ENCODE data around the gene YES1. TPM values are rescaled to one million over a fixed set of nuclear protein-coding genes. Genes with fewer than 3 reads are reported as not detected.

The YES1 gene
- total and polyA plus RNA-seq, 2 of the 8 experiments (the other 6 are each of a cell fraction or from before 2014, with no cell fraction given), result 14.8 to 94.3 TPM

- H2BK120ac ChIP-seq (replicated peaks; ENCODE audit: low read depth, low read length), result no peak overlapping the region
- H4K91ac ChIP-seq (replicated peaks; ENCODE audit: insufficient read length, low read length), result no peak overlapping the region
- peaks cover 8 to 21% of the 10 kb centered on the region in 2 experiments for H3K79me2 ChIP-seq (ENCODE audit: control insufficient read depth in 1 of 2, insufficient read depth in 2 of 2, low read length in 2 of 2)
- no peak overlapping the region for H4K5ac ChIP-seq (ENCODE audit: insufficient read length, low read depth, low read length)
- no peak overlapping the region for H3K23ac ChIP-seq (ENCODE audit: insufficient read length)
- no peak overlapping the region for H3K27ac ChIP-seq (ENCODE audit: low read depth, low read length)
- H3K9me3 ChIP-seq (ENCODE audit: insufficient read depth in 2 of 2, low read depth in 1 of 2, low read length in 1 of 2), result no peaks in the 10 kb centered on the region
- no peak overlapping the region for H3K56ac ChIP-seq (replicated peaks; ENCODE audit: insufficient read length, low read depth, low read length)
- H4K20me1 ChIP-seq (replicated peaks in 1 of 2; ENCODE audit: control insufficient read depth in 1 of 2, insufficient read depth in 2 of 2, low read length in 2 of 2), result no peaks in the 10 kb centered on the region
- DNase-seq (ENCODE audit: low read depth in 1 of 2, low spot score in 2 of 2) (no peak), FAIRE-seq (peak; percentile 68)
- peaks cover 6% of the 10 kb centered on the region; the same call in 1 of the 2 replicates for H3K23me2 ChIP-seq (ENCODE audit: low read depth, low read length)
- H2AK5ac ChIP-seq (ENCODE audit: low read depth, low read length), result no peak overlapping the region
- peaks cover 0 to 3% (median 0%) of the 10 kb centered on the region in 4 experiments; a peak in 1 of 7 replicates for H3K4me1 ChIP-seq (replicated peaks in 1 of 4; ENCODE audit: control insufficient read depth in 3 of 4, insufficient read depth in 4 of 4, low read length in 3 of 4)
- H2BK15ac ChIP-seq (ENCODE audit: low read length), result no peak overlapping the region
- H3K27me3 ChIP-seq (replicated peaks in 1 of 4; ENCODE audit: control insufficient read depth in 3 of 4, extremely low read depth in 1 of 4, insufficient read depth in 3 of 4, low read length in 3 of 4), result no peaks in the 10 kb centered on the region
- no peak overlapping the region for H3K4me2 ChIP-seq (ENCODE audit: insufficient read depth in 1 of 2, low read depth in 2 of 2, low read length in 2 of 2)
- TF ChIP-seq RAD21 (IDR thresholded peaks at IDR 0.05 in 1 of 2, conservative IDR thresholded peaks at IDR 0.05 in 1 of 2; ENCODE audit: low read depth in 2 of 2, low read length in 2 of 2) (peak; percentile 54 to 57), ZNF274 (IDR thresholded peaks at IDR 0.05; ENCODE audit: borderline replicate concordance, extremely low read depth, low read length) (no peak)
- TF ChIP-seq, protein P1, sequence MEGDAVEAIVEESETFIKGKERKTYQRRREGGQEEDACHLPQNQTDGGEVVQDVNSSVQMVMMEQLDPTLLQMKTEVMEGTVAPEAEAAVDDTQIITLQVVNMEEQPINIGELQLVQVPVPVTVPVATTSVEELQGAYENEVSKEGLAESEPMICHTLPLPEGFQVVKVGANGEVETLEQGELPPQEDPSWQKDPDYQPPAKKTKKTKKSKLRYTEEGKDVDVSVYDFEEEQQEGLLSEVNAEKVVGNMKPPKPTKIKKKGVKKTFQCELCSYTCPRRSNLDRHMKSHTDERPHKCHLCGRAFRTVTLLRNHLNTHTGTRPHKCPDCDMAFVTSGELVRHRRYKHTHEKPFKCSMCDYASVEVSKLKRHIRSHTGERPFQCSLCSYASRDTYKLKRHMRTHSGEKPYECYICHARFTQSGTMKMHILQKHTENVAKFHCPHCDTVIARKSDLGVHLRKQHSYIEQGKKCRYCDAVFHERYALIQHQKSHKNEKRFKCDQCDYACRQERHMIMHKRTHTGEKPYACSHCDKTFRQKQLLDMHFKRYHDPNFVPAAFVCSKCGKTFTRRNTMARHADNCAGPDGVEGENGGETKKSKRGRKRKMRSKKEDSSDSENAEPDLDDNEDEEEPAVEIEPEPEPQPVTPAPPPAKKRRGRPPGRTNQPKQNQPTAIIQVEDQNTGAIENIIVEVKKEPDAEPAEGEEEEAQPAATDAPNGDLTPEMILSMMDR (IDR thresholded peaks at IDR 0.05; ENCODE audit: control extremely low read depth in 1 of 3, insufficient read depth in 1 of 3, low read depth in 1 of 3, low read length in 3 of 3), result peak; percentile 33 to 49 (median 44)
- no peak overlapping the region for H3K4me3 ChIP-seq (ENCODE audit: extremely low read depth in 1 of 4, insufficient read depth in 2 of 4, low read depth in 3 of 4, low read length in 4 of 4)
- H2BK5ac ChIP-seq (ENCODE audit: low read depth, low read length), result no peak overlapping the region
- H2AFZ ChIP-seq (ENCODE audit: low read length), result no peak overlapping the region
- ChIA-PET CTCF (ENCODE audit: partially characterized antibody) (interaction anchor here (0.9 to 10.4 kb wide), 8 partner anchors 17 to 102 kb away, joined by 3 to 106 read pairs (median 4); partner anchors contain the start of gene ENOSF1), POLR2A (ENCODE audit: partially characterized antibody) (interaction anchor here (0.7 to 1.3 kb wide), 5 partner anchors 10 to 94 kb away, joined by 3 read pairs; no protein-coding TSS in a partner anchor)
- no peak overlapping the region for H3K14ac ChIP-seq (ENCODE audit: insufficient read length)
- H3K79me1 ChIP-seq (ENCODE audit: low read depth, low read length), result no peaks in the 10 kb centered on the region
- no peaks in the 10 kb centered on the region for H3K36me3 ChIP-seq (ENCODE audit: control insufficient read depth in 2 of 4, insufficient read depth in 4 of 4, low read length in 3 of 4)
- H3K18ac ChIP-seq (ENCODE audit: extremely low read depth, low read length), result no peak overlapping the region
- H4K8ac ChIP-seq (ENCODE audit: extremely low read depth, insufficient read depth, low read length), result no peak overlapping the region
- H3K4ac ChIP-seq (replicated peaks; ENCODE audit: insufficient read length, low read depth, low read length), result no peak overlapping the region
- H3K9ac ChIP-seq (replicated peaks in 1 of 4; ENCODE audit: extremely low read depth in 1 of 4, low read depth in 3 of 4, low read length in 3 of 4), result no peak overlapping the region
- no peak overlapping the region for H2BK12ac ChIP-seq (ENCODE audit: low read depth, low read length)
- H2BK20ac ChIP-seq (ENCODE audit: low read length), result no peak overlapping the region
- WGBS, 2 experiments (ENCODE audit: extremely low coverage in 1 of 2, insufficient coverage in 1 of 2, insufficient read length in 1 of 2, insufficient replicate concordance in 2 of 2, low coverage in 1 of 2, low lambda C conversion rate in 2 of 2, missing lambda C conversion rate in 1 of 2), result 82% methylated on average over 4 of the region's 4 CpGs; no CpG with 5 or more reads in 1 of the 2 experiments
Observed at GRCh38 chr18:814300-815084, 2.5 kb upstream of the YES1 start.
